Left lung (tissue), 10 donors: ENCODE measurements around the gene CHADL. TPM values are rescaled to one million over a fixed set of nuclear protein-coding genes. Genes with fewer than 3 reads are reported as not detected.
A peak's percentile ranks its signal among the peaks of the same experiment; 100 is the strongest.

Experiments
- ATAC-seq: fragments of 200-7000 bp; cut with Tn5 transposase; one replicate; pipeline ENCODE4 v1.9.1; 2020; ENCODE audit warnings: moderate library complexity
- DNase-seq, 4 donors: peaks; one replicate each; pipeline ENCODE4 v3.0.0-alpha.2; 2013 to 2020
- H3K27ac ChIP-seq, 2 donors: fragments of 200-600 bp; sonication (generic) in 1 of 2; one replicate each; pipeline versions ENCODE4 v1.5.0 to v1.8.0; 2020 to 2021
- H3K27me3 ChIP-seq, 2 donors: fragments of 200-600 bp; sonication (generic) in 1 of 2; one replicate each; pipeline versions ENCODE4 v1.5.0 to v1.8.0; 2020 to 2021
- H3K36me3 ChIP-seq, 2 donors: fragments of 200-600 bp; sonication (generic) in 1 of 2; one replicate each; pipeline versions ENCODE4 v1.5.0 to v1.8.0; 2020 to 2021
- H3K4me1 ChIP-seq, 2 donors: fragments of 200-600 bp; one replicate each; pipeline ENCODE4 v1.8.0; 2021
- H3K4me3 ChIP-seq, 2 donors: fragments of 200-600 bp; sonication (generic) in 1 of 2; one replicate each; pipeline versions ENCODE4 v1.5.0 to v1.8.0; 2020 to 2021; ENCODE audit warnings: mild to moderate bottlenecking in 1 of 2
- H3K9me3 ChIP-seq, 2 donors: fragments of 200-600 bp; sonication (generic) in 1 of 2; one replicate each; pipeline versions ENCODE4 v1.5.0 to v1.8.0; 2020 to 2021
- intact Hi-C, 2 donors: fragments of 100-400 bp; cut with DNase I; formaldehyde crosslinking; loops; one replicate each; pipeline versions ENCODE4 v1.11.2 to v1.14.2; 2022
- polyA plus RNA-seq, 6 donors: library from polyadenylated mRNA; unstranded; fragments of 120-200 nt; gene quantifications; one replicate each; pipeline ENCODE4 v1.2.1, GENCODE V29; 2013; ENCODE audit not compliant: insufficient read length in 6 of 6
- total RNA-seq, 2 donors: library from RNA; stranded (reverse); fragmentation: NEBNext Ultra II Directional; extraction: Animal tissue kit (Norgen Biotek cat#: 25700); gene quantifications; one replicate each; pipeline ENCODE4 v1.2.1, GENCODE V29; 2021
- TF ChIP-seq, protein P1 (sequence below), 2 donors: fragments of 200-600 bp; sonication (generic) in 1 of 2; IDR thresholded peaks; one replicate each; pipeline versions ENCODE4 v1.5.0 to v1.8.0; 2021; ENCODE audit warnings: antibody characterized with exemption in 2 of 2
- donor health status: DM: no; HTN: yes; CAD: no.
- donor health status: DM: no; HTN: no; CAD: no.

Gene CHADL
- total and polyA plus RNA-seq, 8 donors, result 2.1 to 6.2 (median 2.6) TPM

DNA sequence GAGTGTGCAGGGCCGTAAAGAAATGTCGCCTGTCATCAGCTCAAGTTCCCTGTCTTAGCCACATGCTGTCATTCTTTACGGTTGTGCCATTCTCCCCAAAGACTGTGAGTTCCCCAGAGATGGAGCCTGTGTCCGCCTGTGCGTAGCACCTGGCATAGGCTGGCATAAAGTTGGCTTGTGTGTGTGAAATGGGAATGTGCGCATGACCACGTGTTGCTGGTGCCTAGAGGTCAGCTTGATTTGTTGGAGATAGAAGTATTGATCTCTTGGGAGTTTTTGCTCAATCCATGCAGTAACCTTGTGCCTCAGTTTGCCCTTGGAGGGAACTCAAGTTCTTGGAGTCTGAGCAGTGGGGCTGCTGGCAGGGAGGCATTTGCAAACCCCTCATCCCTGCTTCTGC lies 9.4 kb downstream of the CHADL start:
- TF ChIP-seq, protein P1, sequence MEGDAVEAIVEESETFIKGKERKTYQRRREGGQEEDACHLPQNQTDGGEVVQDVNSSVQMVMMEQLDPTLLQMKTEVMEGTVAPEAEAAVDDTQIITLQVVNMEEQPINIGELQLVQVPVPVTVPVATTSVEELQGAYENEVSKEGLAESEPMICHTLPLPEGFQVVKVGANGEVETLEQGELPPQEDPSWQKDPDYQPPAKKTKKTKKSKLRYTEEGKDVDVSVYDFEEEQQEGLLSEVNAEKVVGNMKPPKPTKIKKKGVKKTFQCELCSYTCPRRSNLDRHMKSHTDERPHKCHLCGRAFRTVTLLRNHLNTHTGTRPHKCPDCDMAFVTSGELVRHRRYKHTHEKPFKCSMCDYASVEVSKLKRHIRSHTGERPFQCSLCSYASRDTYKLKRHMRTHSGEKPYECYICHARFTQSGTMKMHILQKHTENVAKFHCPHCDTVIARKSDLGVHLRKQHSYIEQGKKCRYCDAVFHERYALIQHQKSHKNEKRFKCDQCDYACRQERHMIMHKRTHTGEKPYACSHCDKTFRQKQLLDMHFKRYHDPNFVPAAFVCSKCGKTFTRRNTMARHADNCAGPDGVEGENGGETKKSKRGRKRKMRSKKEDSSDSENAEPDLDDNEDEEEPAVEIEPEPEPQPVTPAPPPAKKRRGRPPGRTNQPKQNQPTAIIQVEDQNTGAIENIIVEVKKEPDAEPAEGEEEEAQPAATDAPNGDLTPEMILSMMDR (IDR thresholded peaks at IDR 0.05), result no peak
- H3K36me3 ChIP-seq, result peaks cover 0 to 42% of the 10 kb centered on the region in 2 donors
- ATAC-seq (no peak), DNase-seq (no peak)
- no peaks in the 10 kb centered on the region for H3K9me3 ChIP-seq
- H3K27ac ChIP-seq, result no peak overlapping the region
- no peak overlapping the region for H3K4me3 ChIP-seq
- intact Hi-C loops, result no loop called here
- peaks cover 0 to 11% of the 10 kb centered on the region in 2 donors for H3K4me1 ChIP-seq
- no peaks in the 10 kb centered on the region for H3K27me3 ChIP-seq

DNA sequence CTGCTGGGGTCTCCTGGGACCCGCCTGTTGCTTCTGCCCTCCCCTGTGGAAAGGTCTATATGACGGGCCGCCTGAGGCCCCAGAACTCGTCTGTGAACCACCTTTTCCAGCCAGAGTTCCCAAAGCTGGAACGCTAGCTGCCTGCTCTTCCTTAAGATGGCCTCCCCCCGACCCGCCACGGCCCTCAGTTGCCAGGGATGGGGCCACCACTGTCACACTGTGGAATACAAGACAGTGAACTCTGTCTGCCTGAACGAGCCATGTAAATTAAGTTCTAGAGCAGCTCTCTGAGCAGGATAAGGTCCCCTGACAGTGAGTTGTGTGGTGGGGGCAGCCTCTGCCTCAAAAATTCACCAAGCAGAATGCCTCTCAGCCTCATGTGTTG lies 10.3 kb downstream of the CHADL start:
- ATAC-seq, result no peak
- Histone ChIP-seq H3K4me1 (peaks cover 0 to 16% of the 10 kb centered on the region in 2 donors), H3K36me3 (peaks cover 0 to 52% of the 10 kb centered on the region in 2 donors), H3K9me3 (no peaks in the 10 kb centered on the region), H3K27me3 (no peaks in the 10 kb centered on the region), H3K4me3 (no peak overlapping the region), H3K27ac (peak overlapping the region in 1 of 2 donors; percentile 16)
- TF ChIP-seq, protein P1 (IDR thresholded peaks at IDR 0.05), result no peak
- no peak for DNase-seq
- intact Hi-C loops, result no loop called here

DNA sequence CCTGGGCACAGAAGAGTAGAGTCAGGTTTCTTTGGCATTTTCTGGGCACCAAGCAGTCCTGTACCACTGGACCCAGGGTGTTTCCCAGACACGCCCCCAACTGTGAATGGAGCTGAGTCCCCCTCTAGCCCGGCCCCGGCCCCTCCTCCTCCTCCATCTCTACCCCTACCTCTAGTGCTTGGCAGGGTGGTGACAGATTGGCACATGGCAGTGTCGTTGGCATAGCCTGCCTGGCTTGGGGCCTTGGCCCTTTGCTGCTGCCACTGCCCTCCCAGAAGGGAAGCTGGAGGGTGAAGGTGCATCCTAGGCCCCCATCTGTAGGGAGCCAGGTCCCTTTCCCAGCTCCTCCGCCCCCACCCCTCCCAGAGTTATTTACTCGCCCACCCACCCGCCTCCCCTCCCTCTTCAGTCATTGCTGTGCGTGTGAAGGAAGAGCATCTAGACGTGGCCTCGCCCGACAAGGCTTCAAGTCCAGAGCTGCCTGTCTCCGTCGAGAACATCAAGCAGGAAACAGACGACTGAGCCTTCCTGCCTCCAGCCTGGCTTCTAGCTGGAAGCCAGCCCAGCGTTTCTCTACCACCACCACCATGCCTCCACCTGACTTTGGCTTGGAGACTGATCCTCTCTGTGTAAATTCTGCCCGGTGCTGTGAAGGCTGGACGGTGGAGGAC lies 10.9 kb downstream of the CHADL start:
- Histone ChIP-seq H3K27ac (peak overlapping the region in 1 of 2 donors; percentile 16), H3K36me3 (peaks cover 0 to 57% of the 10 kb centered on the region in 2 donors), H3K4me3 (no peak overlapping the region), H3K4me1 (peaks cover 0 to 16% of the 10 kb centered on the region in 2 donors), H3K9me3 (no peaks in the 10 kb centered on the region), H3K27me3 (no peaks in the 10 kb centered on the region)
- TF ChIP-seq, protein P1 (IDR thresholded peaks at IDR 0.05), result no peak
- intact Hi-C loops, result no loop called here
- DNase-seq, result peak in 1 of 4 donors; percentile 12
- no peak for ATAC-seq

DNA sequence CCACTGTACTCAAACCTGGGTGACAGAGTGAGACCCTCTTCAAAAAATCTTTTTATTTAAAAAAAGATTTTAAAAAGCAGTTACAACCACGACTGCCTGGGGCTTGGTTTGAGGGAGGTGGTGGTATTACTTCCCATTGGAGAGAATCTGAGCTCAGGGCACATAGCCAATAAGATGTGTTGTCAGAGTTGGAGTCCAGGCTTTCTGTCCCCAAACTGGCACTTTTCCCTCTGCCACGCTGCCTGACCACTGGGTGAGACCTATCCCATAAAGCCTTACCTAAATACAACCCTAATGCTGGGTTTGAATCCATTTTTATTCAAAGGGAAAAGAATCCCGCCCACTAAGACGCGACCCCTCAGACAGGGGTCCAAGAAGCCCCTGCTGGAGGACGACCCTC lies 11.5 kb downstream of the CHADL start:
- ATAC-seq (no peak), DNase-seq (no peak)
- Histone ChIP-seq H3K9me3 (no peaks in the 10 kb centered on the region), H3K4me3 (no peak overlapping the region), H3K27me3 (no peaks in the 10 kb centered on the region), H3K36me3 (peaks cover 0 to 63% of the 10 kb centered on the region in 2 donors), H3K27ac (no peak overlapping the region), H3K4me1 (peaks cover 0 to 16% of the 10 kb centered on the region in 2 donors)
- TF ChIP-seq, protein P1 (IDR thresholded peaks at IDR 0.05), result no peak
- intact Hi-C loops, result no loop called here

DNA sequence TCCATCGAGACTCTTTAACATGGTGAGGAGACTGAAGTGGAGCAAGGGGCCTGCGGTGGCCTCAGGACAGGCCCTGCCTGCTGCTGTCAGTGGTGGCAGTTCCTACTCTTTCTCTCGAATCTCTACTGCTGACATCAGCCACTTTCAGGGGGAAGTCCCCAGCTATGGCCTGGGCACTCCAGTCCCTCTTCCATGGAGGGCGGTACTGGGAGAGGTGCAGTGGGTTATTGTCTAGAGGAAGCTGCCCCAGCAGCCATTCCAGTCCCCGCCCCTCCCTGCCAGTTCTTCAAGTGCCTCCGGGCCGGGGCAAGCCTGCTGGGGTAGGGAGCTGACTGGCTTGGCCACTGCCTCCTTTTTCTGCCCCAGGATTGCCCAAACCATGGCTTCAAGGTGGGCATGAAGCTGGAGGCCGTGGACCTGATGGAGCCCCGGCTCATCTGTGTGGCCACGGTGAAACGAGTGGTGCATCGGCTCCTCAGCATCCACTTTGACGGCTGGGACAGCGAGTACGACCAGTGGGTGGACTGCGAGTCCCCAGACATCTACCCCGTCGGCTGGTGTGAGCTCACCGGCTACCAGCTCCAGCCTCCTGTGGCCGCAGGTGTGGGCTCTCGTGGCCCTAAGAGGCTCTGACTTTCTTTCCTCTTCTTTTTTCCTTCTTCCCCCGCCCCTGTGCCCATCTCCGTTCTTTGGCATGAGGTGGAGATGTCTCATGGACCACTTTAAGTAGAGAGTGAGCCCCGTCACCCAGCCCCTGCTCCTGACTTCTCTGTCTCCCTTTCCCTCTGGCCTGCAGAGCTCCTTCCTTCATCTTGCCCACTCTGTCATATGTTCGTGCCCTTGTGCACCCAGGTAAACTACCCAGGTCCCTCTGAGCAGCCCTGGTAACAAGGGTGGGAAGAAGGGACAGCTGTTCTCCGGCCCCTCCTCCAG lies 13.7 kb downstream of the CHADL start:
- H3K9me3 ChIP-seq, result no peaks in the 10 kb centered on the region
- no peak overlapping the region for H3K4me3 ChIP-seq
- peak in 1 of 4 donors; percentile 69 for DNase-seq
- intact Hi-C loops, result no loop called here
- peaks cover 0 to 86% of the 10 kb centered on the region in 2 donors for H3K36me3 ChIP-seq
- TF ChIP-seq, protein P1 (IDR thresholded peaks at IDR 0.05), result no peak
- no peak overlapping the region for H3K27ac ChIP-seq
- H3K27me3 ChIP-seq, result no peaks in the 10 kb centered on the region
- H3K4me1 ChIP-seq, result peaks cover 0 to 16% of the 10 kb centered on the region in 2 donors
- ATAC-seq, result peak; percentile 82
